Nucleus accumbens (tissue), 56 donors: ENCODE results near the gene PARM1.

Experiments
- DNase-seq, 56 donors: peaks; one replicate each; lab custom pipeline; 2025; lab: John Stamatoyannopoulos, UW

PARM1 gene

DNA sequence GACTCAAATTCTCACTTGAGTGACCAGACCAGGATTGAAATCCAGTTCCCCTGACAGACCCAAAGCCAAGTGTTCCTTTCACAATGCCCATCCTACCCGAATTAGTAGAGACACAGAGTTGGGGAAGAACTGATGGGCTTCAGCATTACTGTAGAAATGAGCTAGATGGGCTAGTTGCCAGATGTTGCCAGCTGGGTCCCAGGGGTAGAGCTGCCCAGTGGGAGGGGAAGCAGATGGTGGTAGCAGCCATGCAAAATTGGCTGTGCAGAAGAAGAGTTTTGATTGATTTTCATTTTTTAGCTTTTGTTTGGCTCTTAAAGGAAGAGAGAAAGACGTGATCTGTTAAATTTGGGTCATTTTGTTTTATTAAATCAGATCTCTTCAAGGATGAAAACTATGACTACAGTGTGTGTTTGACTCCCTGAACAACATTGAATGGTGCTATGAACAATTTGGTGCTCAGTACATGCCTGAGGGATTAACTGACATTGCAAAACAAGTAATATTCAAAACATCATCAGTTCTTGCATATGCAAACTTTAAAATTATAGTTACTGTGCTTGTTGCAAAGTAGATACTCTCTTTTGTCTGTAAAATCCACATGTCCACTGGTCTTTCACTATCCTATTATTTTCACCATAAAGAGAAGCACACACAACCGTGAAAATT is 86.0 kb downstream of the PARM1 start:
- DNase-seq, result no peak

- DNase-seq, result peak in 12 of 56 donors; percentile 1 to 51 (median 22)
These were observed 92.5 kb downstream of the PARM1 start for GRCh38 chr4:75025431-75025830.

DNA sequence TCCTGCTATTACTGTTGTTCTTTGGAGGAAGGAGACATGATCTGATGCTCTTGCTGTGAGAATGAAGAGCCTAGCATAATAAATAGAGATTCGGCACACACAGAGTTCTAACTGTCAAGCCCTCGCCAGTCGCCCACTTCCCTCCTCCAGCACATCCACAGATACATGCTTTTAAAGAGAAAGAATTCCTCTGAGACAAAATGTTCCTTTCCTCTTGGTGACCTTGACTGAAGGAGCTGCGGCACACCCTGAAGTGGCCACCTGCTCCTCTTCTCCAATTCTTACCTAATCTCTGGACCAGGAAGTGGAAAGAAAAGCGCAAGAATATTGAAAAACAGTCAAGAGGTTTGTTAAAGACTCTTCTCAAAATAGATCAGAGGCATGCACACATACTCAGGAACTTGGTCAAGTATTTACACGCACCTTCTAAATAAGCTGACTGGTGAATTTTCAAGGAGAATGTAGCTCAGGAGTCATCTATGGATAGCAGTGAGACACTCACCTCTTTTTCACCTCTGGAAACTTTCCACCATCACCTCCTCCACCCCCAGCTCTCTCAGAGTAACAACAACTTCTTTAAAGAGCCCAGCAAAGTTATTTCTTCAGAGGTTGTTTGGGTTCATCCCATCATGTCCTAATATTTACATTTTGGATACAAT is 95.4 kb downstream of the PARM1 start:
- DNase-seq, result peak in 10 of 56 donors; percentile 3 to 39 (median 20)

- DNase-seq, result no peak
These were observed 97.1 kb downstream of the PARM1 start for GRCh38 chr4:75030028-75030427.

DNA sequence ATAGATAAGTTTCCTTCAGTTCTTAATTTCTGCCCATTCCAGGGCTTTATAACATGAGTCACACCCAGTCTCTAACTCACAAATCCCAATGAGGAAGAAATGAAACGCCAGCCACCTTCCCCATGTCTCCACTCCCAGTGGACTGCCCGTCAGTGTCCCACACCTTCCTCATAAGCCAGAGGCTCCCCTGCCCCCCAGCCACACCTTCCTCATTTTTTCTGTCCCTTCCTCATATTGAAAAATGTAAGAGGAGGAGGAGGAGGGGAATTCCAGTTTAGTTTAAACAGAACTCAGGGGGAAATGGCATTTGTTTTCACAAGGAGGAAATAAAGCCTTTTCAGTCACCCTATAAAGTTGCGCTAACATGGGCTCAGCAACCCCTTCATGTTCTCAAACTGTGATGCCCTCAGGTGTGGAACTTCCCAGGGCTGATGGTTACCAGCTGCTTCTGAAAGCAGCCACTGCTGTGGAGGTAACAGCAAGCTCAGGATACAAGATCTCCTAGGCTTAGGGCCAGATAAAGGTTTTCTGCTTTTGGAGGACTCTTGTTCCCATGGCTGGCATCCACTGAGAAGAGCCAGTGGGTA is 97.8 kb downstream of the PARM1 start:
- DNase-seq, result no peak

- no peak for DNase-seq
These were observed 98.9 kb downstream of the PARM1 start for GRCh38 chr4:75031775-75032174.

DNA sequence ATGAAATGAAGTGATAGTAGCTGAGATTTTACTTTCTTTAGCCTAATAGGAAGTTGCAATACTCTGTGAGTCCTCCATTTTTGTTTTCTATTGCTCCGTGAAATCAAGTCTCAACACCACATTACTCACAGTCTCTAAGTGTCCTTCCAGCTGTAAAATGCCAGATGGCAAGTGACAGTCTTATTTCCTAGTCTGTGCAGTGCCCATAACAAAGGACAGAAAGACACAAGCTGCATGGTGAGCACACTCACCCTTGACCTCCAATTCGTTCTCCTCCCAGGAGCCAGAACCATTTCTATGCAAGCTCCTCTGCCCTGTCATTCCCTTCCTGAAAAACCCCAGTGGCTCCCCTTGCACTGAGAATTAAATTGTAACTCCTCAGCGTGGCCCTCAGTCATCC is 101.6 kb downstream of the PARM1 start:
- DNase-seq, result no peak

GRCh38 chr4:75035321-75035720 is 102.4 kb downstream of the PARM1 start:
- DNase-seq, result no peak

DNA sequence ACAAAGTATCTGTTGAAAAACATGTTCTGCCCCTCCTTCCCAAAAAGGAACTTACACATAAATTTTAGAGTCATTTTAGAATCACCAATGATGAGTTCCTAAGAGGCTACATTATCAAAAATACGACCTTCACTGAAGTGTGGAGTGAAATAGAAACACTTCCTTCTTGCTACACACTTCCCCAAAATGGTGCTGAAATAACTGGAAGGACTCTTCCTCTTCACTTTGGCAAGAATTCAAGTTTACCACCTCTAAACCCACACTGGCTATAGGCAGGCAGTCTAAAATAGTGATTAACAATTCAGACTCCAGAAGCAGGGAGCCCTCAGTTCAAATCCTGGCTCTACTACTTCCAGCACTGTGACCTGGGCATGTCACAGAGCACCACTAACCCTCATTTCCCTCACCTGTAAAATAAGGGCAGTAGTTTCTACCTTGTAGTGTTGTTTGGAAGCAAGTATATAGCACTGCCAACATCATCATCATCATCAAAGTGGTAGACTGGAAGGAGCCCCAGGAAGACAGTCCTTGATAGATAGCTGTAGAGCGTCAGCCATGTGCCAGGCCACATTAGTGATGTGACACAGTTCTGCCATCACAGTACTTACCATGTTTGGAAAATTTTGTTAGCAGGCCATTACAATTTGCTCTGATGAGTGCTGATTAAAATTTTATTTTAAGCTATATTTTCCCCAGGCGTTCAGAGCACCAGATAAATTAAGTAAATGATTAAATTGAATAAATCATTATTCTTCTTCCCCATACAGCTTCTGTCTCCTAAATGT is 103.3 kb downstream of the PARM1 start:
- no peak for DNase-seq

DNA sequence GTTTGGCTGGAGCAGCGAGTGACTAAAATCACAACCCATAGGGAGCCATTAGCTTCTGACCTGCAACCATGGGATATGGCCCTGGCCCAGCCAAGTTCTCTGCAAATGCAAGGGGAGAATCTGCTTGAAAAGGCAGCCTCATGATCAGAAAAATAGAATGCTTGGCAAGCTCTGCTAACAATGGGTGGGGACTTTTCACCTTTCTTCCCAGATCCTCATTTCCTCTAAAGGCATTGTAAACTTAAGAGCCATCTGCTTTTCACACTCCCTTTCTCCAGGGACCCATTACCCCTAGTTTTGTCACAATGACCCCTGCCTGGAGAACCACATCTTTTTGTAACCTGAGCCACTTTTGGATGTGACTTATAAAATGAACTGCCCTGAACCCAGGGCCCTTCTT is 104.3 kb downstream of the PARM1 start:
- DNase-seq, result no peak

GRCh38 chr4:75038376-75038775 is 105.5 kb downstream of the PARM1 start:
- no peak for DNase-seq

DNA sequence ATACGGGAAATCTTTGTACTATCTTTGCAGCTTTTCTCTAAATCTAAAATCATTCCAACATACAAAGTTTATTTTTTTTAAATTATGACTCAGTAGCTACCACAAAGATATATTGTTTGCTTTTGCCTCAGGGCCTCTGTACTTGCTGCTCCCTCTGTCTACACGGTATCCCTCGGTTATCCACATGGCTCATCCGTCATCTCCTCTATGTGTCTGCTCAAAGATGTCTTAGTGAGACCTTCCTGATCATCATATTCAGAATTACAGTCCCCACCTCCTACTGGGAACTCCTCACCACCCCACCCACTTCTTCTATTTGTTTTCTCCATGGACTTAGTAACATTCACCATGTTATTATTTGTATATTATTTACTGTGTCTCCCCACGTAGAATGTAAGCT is 107.8 kb downstream of the PARM1 start:
- DNase-seq, result no peak

DNA sequence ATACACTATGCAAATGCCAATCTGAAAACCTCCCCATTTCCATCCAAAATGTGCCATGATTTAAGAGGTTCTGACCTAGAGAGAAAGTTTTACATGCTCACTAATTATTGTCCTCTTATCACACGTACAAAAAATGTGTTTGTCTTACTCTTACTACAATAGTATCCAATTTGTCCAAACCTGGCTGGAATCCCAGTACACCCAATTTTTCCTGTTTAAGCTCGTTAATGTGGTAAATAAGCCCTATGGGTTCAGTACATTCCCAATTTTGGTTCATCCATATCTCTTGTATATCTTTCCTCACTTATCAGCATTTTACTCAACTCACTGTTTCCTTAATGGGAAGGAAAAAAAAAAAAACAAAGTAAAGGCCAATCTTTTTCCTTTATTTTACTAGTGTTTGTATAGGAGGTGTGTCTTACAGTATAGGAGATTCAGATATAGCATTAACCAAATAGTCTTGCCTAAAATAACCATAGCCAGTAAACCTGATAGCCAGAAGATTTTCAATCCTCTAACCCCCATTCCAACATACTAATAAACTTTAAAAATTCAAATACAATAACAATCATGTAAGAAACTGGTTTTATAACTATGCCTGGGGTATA is 109.8 kb downstream of the PARM1 start:
- no peak for DNase-seq

DNA sequence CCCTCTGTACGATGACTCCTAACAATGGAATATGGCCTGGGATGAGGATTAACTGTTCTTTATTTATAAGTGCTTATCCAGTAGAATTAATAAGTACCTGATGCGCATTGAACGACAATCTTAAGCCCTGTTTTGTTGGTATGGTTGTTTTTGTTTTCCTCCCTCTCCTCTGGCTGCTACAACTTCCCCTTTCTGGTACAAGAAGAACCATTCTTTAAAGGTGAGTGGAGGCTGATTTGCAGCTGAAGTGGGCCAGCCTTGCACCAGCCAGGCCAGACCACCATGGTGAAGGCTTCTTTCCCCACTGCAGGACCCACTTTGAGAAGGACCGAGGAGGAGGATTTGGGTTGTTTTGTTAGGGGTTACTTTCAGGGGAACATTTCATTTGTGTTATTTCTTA is 113.3 kb downstream of the PARM1 start:
- DNase-seq, result no peak

DNA sequence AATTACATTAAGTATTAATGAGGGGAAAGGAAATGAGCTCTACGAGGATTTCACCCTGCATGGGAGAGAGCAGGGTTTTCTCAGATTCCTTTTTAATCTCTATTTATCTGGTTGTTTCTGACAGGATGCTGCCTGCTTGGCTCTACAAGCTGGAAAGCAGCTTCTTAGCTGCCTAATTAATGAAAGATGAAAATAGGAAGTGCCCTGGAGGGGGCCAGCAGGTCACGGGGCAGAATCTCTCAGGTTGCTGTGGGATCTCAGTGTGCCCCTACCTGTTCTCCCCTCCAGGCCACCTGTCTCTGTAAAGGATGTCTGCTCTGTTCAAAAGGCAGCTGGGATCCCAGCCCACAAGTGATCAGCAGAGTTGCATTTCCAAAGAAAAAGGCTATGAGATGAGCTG is 113.7 kb downstream of the PARM1 start:
- peak in 3 of 56 donors; percentile 12 to 25 (median 17) for DNase-seq

- no peak for DNase-seq
These were observed 115.4 kb downstream of the PARM1 start for GRCh38 chr4:75048208-75048879.

DNA sequence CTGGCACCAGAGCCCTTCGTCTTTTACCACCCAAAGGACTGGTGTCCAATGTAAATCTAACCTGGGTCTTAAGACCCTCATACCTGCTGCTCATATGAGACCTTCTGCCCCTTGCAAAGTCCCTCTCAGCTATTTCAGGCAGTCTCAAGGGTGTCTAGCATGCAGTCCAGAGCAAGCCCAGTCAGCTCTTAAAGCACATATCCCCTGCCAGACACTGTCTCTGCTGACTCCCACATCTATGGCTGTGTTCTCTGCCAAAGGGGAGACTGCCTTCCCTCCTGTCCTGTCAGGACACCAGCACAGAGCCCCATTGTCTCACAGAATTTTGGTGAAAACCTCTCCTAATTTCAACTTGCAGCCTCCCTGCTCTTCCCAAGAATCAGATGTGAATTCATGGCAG is 118.5 kb downstream of the PARM1 start:
- no peak for DNase-seq

- no peak for DNase-seq
These were observed 120.4 kb downstream of the PARM1 start for GRCh38 chr4:75053352-75053751.

DNA sequence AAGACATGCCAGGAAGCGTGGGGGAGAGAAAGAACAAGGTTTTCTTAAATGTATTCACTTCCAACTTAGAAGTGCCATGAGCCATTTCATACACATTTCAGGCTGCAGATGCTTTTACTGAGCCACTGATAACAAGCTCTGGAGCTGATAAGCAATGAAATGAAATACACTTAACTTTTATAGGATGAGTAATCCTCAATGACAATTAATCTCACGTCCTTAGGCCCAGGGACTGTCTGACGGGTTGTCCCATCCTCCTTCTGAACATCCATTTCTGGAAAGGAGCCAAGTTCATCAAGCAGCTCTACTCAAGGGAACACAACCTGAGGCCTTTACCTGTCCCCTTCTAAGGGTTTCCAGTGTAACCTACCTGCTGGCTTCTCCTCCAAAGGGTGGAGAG is 121.2 kb downstream of the PARM1 start:
- no peak for DNase-seq

DNA sequence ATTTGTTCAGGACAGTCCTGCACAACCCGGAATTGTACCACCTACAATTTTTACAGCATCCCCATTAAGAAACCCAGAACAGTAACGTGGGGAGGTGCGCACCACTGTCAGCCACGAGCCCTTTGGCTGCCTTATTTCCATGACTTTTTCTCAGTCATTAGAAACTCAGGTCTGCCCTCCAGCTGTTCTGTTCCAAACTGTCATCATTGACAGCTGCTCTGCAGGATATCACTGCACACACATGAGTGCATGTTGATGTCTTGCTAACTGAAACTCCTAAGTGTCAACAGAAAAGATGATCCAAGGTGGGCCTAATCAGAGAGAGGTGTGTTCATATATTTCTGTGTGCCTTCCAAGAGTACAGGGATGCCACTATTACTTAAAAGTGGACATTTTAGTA is 123.4 kb downstream of the PARM1 start:
- DNase-seq, result no peak
